ENCODE measurements around the gene DCC.

- no peak for TF ChIP-seq EZH2 (IDR thresholded peaks at IDR 0.05)
- no peak for TF ChIP-seq POLR2AphosphoS5 (IDR thresholded peaks at IDR 0.05; ENCODE audit: borderline replicate concordance, low read depth, low read length)
- no peak for TF ChIP-seq FOXP2 (optimal IDR thresholded peaks at IDR 0.05; ENCODE audit: control extremely low read depth, extremely low read length, insufficient read depth)
These were observed 146.1 kb downstream of the DCC start for GRCh38 chr18:52486052-52486451.

Measured in SK-N-MC (cell line).